GM20431 (cell line): Measurements from ENCODE around the gene XXYLT1.
"Not testable (repeated sequence)": the region's sequence is repeated elsewhere in the genome, so short reads cannot be mapped to it uniquely, and the experiment has no call there.

ENCODE experiments used
- in situ Hi-C: fragments of 300-500 bp; cut with MseI, MboI; formaldehyde crosslinking; loops from one replicate; pipeline ENCODE4 v1.15.0; 2020; ENCODE audit warnings: low sequenced_read_pairs; ENCODE audit not compliant: unreplicated experiment

Gene XXYLT1

DNA sequence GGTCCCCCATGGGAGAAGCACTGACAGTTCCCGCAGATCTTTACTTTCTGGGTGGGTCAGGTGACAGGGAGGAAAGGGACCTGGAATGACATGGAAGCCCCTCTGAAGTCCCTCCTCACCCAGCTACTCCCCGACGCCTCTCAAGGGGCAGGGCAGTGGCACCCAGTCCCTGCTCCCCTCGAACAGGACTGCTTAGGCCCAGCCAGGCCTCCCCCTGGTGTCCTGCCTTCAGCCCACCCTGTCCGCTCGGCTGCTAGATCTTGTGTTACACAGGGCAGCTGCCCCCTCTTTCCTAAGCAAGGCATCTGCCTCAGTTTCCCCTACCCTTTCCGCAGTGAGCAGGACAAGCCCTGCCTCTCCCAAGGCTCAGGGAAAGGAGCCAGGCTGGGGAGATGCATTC lies 226.5 kb downstream of the XXYLT1 start:
- in situ Hi-C loops: no loop called here

DNA sequence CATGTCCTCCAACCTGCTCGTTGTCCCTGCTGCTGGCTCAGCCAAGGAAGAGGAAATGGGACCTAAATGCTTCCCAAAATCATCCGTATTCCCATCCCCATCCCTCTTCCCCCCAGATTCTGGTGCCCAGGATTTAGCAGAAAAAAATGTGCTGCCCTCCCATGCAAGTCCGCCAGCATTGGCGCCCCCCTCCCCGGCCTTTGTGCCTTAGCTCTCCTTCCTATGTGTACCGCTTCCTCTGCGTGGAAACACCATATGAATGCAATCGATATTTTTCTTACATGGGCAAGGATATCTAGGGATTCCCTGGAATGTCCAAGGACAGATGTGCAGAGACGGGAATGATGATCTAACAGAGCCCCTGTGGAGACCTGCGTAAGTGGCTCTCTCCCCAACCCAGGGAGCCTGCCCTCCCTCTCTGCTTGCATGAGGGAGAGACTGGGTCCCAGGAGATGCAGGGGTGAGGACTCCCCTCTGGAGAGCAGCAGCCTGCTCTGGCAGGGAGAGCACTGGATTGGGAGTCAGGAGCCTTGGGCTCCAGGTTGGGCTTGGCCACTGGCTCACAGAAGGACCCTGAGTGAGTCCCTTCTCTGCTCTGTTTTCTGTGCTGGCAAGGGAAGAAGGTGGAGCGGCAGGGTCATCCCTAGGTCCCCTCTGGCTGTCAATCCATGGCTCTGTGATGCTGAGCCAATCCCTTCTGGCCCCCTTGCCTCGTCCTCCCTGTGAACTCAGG lies 227.2 kb downstream of the XXYLT1 start:
- in situ Hi-C loops: no loop called here

DNA sequence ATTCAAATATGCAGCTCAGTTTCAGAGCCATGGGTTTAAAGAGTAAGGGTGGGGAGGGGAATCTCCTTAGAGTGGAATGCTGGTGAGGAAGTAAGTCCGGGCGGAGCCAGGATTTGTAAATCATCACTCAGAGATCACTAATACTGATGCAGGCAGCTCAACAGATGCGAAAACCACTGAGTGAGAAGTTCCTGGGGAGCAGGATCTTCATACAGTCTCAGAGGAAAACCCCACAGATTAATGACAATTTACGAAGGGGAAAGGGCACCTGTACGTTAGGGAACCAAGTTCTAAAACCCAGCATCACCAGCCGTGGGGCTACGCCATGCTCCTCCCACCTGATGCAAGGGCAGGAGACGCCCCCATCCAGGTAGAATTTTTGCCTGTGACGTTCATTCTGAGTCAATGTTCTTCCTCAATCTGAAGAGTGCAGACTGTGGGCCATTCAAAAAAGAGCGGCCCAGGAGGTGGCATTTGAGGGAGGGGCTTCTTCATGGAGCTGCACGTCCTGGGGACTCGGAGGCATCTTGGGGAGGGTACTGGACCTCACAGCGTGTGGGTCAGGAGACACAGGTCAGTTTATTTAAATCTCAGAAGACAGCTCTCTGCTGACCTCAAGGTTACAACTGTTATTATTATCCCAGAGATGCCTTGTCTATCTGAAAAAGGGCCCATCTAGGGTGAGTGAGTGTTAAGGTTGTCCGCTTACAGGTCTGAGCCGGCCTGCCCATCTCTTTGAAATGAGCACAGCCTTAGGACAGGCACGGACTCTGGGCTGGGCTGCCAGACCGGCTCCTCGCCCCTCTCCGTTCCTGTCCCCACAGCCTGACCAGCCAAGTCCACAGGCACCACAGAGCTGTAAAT lies 228.0 kb downstream of the XXYLT1 start:
- in situ Hi-C loops: no loop called here

DNA sequence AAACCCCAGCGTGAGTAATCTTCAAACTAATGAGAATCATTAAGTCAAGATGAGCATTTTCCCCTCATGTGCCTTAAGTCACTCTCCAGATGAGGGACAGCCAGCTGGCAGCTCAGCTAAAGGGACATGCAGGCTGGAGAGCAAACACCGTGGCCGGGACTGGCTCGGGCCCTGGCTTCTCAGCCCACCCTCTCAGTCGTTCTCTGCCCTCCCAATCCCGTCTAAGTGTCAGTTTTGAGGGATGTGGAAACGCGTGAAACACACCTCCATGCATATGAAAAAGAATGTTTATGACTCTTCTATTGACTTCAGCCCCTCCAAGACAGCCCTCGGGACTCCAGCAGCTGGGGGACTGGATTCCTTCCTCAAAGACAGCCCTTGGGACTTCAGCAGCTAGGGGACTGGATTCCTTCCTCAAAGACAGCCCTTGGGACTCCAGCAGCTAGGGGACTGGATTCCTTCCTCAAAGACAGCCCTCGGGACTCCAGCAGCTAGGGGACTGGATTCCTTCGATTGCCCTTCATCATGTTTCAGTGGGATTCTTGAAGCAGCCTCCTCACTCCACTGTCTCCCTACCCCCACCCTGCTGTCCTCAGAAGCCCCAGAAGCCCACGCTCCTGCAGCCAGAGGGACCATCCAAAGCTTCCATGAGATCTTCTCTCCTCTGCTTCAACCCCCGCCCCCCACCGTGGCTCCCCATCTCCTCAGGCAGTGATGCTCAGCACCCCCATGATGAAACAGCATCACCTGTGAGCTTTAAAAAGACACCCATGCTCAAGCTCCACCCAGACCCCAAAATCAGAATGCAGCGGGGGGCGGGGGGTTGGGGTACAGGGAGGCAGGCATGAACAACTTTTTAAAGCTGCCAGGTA lies 228.9 kb downstream of the XXYLT1 start:
- in situ Hi-C loops: no loop called here

DNA sequence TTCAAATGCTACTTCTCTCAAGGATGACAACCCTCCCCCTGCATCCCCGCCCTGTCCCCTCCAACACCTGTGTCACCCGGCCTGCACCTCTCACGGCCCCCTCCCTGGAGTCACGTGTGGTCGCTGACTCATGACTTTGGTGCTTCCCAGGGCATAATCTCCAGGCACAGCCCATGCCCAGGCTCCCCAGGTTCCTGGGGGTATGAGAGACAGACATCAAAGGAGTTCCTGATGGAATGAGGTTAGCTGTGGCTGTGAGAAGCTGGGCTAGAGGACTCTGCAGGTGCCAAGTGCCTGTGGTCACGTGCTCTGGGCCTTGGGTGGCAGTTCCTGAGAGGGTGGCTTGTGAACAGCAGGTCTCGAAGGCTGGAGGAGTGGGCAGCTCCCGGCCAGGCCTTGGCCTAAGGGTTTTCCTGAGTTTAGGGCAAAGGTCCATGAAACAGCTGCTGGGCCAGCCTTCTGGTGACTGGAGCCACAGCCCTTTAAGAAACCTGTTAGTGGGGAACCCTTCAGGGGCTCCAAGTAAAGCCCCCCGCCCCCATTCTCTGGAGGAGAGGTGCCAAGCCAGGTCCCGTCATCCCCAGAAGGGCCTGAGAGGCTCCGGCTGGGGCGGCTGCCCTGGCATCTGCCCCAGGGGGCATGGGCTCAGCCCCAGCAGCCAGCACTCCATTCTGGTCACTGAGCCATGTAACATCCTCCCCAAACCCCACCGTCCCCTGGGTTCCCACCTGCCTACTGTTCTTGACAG lies 230.0 kb downstream of the XXYLT1 start:
- in situ Hi-C loops: no loop called here

DNA sequence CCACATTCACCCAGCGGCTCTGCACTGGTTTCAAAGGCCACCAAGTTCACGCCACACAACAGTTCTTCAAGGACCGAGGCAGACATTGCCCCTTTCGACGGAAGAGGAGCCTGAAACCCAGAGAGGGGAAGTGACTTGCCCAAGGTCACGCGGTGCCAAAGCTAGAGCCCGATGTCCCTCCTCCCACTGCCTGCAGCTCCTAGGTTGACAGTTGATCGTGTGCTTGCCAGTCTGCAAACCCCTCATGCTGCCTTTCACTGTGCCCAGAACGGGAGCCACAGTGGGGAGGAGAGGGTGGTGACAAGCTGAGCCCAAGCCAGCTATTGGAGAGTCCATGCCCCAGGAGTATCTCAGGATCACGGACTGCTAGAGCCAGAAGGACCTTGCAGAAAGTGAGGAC lies 230.9 kb downstream of the XXYLT1 start:
- in situ Hi-C loops: no loop called here

DNA sequence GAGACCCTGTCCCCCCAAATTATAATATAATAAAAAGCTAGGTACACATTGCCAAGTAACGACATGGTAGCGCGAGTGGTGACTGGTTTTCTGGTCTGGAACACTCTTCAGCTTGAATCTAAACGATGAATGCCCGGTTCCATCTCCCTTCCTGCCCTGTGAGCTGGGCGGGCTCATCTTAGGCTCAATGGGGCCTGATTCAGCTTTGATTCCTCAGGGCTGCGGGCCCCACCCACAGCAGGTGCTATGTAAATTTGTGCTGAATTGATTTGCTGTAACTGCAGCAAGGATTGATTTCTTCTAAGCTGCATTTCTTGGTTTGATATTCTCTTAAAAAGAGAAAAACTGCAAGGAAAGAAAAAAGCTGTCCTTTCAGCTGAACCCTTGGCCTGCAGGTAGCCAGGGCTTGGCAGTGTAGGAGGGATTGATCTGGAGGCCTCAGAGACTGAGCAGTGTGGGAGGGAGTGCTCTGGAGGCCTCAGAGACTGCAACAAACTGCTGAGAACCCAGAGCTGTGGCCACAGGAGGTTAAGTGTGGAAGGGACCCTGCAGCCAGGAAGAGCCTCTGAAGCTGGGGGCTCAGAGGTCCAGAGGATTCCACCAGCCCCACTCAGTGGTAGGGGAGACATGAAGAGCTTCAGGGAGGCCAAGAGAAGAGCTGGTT lies 231.6 kb downstream of the XXYLT1 start:
- in situ Hi-C loops: no loop called here

DNA sequence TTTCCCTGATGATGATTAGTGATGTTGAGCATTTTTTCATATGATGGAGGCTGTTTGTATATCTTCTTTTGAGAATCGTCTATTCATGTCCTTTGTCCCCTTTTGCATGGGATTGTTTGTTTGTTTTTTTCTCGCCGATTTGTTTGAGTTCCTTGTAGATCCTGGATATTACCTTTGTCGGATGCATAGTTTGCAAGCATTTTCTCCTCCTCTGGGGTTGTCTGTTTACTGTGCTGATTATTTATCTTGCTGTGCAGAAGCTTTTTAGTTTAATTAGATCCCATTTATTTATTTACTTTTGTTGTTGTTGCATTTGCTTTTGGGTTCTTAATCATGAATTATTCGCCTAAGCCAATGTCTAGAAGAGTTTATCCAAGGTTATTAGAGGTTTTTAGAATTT lies 232.8 kb downstream of the XXYLT1 start:
- in situ Hi-C loops: no loop called here

DNA sequence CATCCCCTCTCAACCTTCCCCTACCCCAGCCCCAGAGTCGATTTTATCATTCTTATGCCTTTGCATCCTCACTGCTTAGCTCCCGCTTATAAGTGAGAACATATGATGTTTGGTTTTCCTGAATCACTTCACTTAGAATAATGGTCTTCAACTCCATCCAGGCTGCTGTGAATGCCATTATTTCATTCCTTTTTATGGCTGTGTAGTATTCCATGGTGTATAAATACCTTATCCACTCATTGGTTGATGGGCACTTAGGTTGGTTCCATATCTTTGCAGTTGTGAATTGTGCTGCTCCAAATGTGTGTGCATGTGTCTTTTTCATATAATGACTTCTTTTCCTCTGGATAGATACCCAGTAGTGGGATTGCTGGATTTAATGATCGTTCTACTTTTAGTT lies 233.4 kb downstream of the XXYLT1 start:
- in situ Hi-C loops: not testable (repeated sequence)

DNA sequence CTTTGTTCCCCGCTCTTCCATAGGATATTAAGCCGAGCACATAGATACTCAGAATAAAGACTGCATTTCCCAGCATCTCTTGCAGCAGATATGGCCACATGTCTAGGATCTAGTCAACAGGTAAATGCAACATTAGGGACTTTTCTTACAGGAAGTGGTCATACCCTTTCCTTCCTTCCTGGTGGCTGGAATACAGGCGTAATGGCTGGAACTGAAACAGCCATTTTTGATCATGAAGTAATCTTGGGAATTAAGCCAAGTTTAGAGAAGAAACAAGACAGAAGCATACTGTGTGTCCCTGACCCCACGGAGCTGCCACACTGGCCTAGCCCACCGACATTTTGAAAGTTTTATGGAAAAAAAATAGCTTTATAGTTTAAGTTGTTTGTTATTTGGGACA lies 234.0 kb downstream of the XXYLT1 start:
- in situ Hi-C loops: no loop called here

DNA sequence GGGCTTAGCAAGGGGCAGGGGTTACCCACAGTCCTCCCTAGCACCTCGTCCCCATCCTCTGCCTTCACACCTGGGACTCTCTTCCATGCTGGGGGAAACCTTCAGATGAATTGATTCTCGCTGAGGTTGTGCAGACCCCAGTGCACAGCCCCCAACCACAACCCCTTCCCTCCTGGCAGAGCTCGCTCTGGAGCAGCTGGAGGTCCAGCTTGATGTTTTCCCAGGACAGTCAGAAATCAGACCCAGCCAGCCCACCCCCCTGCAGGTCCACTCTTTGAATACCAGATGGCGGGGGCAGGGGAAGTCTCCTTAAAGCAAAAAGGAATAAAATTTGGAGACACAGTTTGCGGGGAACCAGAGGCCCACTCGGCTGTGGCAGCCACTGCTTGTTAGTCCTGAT lies 234.4 kb downstream of the XXYLT1 start:
- in situ Hi-C loops: no loop called here

DNA sequence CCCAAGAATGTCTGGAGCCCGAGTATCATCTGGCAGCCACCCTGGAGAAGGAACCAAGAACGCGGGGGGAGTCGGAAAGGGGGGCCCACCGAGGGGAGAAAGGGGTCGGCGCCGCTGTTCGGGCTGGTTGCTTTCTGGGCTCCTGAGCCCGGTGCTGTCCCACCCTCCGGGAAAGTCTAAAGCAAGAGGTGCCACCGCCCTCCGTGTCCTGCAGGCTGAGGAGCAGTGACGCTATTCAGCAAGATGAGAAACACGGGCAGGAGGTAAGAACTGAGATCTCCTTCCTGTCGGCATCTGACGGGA lies 234.8 kb downstream of the XXYLT1 start:
- in situ Hi-C loops: no loop called here

DNA sequence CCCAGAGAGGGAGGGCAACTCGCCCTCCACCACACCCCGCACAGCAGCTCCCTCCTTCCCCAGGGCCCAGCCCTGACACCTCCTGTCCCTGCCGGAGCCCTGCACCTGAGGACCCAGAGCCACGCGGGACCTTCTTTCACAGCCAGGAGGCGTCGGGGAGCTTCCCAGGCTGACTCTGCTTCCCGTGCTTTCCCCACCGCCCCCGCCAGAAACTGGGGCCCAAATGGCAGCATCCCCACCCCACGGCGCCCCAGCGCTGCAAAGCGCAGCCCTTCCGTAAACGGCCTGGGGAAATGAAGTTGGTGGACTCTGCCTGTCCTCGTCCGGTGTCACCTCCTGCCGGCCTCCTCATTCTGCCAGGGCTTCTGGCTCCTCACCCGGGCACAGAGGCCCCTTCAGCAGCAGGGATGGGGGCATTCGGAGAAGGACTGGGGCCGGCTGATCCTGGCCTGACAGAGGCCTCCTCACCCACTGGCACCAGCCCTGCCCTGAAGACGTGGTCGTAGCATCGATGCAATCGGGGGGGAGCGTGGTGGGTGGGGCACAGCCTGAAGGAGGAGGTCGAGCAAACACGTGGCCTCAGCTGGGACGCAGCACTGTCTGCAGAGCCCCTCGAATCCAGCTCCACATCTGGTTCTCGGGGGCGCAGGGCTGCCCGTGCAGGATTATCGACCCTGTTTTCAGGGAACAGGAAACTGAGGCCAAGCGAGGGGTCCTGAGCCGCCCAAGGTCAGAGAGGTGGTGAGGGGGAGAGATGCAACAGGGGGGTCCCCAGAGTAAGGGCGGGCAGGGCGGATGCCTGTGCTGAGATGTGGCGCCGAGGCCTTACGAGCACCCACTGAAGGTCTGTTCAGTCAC lies 235.4 kb downstream of the XXYLT1 start:
- in situ Hi-C loops: no loop called here

DNA sequence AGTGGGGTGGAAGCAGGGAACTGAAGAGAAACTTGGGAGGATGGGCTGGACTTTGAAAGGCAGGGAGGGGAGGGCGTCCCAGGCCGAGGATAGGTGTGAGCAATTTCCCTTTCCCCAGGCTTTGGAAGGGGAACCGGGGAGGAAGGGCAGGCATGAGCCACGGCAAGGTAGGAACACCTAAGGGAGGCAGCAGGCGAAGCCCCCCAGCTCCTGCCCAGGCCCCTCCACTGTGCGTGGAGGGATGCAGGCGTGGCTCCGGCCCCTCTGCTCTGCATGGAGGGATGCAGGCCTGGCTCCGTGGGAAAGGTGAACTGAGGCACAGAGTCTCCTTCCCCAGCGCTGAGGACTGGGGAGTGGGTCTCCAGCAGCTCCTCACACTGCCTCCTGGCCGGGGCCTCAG lies 236.4 kb downstream of the XXYLT1 start:
- in situ Hi-C loops: no loop called here

DNA sequence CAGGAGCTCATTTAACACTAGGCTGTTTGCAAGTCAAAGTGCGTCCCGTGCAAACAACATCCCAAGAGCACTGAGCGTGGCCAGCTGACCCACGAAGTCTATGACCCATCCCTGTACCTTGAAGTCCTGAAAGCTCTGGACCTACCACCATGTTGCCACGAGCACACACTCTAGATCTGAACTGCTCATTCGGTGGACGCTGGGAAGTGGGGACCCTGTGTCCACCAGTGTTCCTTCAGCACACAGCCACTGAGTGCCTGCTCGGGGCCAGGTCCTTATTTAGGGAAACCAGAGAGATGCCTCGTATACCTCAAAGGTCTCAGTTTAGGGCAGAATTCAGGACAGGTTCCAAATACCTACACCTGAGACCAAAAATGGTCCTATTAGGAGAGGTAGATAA lies 236.9 kb downstream of the XXYLT1 start:
- in situ Hi-C loops: no loop called here

DNA sequence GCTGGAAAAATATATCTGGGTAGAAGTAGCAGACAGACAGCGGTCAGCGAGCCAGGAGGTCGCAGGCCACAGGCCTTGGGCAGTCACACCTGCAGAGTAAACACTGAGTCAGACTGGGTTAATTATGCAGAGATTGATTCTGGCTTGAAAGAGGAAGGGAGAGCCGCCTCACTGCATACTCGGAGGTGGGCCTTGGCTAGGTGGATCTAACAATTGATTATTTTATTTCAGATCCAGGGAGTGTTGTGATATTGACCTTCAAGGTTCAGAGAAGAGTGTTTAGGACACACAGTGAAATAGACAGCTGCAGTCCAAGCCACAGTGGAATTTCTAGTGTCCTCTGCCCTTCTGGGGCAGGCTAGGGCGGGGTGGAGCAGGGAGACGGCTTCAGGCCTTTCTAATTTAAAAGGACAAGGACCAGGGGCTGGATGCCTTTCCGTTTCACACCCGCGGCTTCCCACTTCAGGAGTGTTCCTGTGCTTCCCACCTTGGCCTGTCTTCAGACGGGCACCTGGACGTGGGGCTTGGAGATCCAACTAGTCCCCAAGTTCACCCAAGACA lies 237.3 kb downstream of the XXYLT1 start:
- in situ Hi-C loops: no loop called here

DNA sequence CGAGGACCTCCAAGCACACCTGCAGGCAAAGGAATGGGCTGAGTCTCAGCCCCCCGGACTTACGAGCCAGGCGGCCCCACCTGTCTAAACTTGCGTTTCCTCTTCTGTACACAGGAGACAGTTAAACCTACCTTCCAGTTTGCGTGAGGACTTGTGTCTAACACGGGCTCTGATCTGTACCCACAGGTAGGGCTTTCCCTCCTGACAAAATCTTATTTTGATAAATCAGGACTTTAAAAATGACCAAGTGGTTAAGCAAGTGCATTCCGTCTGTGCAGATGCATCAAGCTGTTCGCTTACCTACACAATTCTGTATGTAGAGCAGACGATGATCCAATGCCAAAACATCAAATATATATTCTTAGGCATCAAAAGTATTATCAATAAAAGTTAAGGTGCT lies 238.0 kb downstream of the XXYLT1 start:
- in situ Hi-C loops: no loop called here

DNA sequence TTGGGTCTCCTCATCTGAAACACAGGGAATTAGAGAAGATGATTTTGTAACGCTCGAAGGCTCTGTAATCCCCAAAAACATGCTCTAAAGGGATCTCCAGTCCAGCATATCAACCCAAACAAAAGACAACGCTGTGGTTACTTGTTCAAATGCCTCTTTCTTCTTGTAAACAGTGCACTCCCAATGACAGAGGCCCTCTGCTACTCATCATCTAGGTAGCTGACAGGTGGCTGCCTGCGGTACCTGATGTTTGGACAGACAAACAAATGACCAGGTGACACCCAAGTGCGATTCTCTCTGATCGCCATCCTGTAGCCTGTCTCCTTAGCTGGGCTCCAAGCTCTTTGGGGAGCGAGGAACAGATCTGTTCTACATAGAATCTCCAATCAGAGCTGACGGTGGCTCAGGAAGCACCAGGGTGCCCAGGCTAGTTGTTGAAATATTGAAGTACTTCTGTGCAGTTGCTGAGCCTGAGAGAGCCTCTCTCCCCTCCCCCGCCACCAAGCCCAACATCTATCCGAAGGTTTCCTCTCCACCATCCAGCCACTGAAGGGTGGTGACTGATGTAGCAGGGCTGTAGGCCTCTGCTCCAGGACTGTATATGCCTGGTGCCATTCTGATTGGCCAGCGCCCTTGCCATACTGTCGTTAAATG lies 238.7 kb downstream of the XXYLT1 start:
- in situ Hi-C loops: no loop called here
